ENCODE results near the gene NMU. TPM values are rescaled to one million over a fixed set of nuclear protein-coding genes. Genes with fewer than 3 reads are reported as not detected.

Gene NMU
- total RNA-seq, 1 donor from 2014 or later: not detected

Other genes starting within 250 kb of the NMU start
- gene TMEM165, start 240.3 kb downstream of the NMU start, total RNA-seq: 34.3 TPM
- 35.8 TPM for gene CLOCK, start 89.4 kb downstream of the NMU start, total RNA-seq
- gene PDCL2, start 44.1 kb downstream of the NMU start, total RNA-seq: not detected
- gene EXOC1L, start 183.5 kb upstream of the NMU start, total RNA-seq: not detected
- 14.9 TPM for gene EXOC1, start 217.3 kb upstream of the NMU start, total RNA-seq